ENCODE data around the gene FRY.
"Not testable (repeated sequence)": the region's sequence is repeated elsewhere in the genome, so short reads cannot be mapped to it uniquely, and the experiment has no call there.

Gene FRY

GRCh38 chr13:32031025-32031814, at the start of gene FRY:
Gene FRY, plus strand, starts transcription at chr13:32031774. Its CDS starts 22 bp downstream, at chr13:32031796.
- peak; percentile 52 for DNase-seq
- peak; percentile 77 for ATAC-seq

GRCh38 chr13:31982124-31982523, 49.5 kb upstream of the FRY start:
- no peak for DNase-seq
- ATAC-seq = no peak

DNA sequence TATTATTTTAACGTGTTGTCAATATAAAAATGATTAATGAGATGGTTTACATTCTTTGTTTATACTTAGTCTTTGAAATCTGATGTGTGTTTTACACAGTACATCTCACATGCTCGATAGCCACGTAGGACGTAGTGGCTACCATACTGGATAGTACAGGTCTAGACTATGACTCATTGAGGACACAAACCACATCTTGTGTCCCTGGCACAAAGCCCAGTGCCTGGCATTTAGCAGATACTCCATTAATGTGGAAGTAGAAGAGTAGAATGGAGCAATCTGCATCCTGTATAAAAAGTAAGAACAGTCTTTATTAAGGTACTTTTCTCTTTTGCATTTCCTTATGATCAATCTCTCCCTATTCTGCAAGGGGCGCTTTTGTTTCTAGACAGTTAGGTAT, 49.0 kb upstream of the FRY start:
- DNase-seq (no peak), ATAC-seq (no peak)

- ATAC-seq, DNase-seq: not testable (repeated sequence)
These were observed 47.9 kb upstream of the FRY start for GRCh38 chr13:31983696-31984095.

GRCh38 chr13:31984388-31984787, 47.2 kb upstream of the FRY start:
- not testable (repeated sequence) for DNase-seq, ATAC-seq

DNA sequence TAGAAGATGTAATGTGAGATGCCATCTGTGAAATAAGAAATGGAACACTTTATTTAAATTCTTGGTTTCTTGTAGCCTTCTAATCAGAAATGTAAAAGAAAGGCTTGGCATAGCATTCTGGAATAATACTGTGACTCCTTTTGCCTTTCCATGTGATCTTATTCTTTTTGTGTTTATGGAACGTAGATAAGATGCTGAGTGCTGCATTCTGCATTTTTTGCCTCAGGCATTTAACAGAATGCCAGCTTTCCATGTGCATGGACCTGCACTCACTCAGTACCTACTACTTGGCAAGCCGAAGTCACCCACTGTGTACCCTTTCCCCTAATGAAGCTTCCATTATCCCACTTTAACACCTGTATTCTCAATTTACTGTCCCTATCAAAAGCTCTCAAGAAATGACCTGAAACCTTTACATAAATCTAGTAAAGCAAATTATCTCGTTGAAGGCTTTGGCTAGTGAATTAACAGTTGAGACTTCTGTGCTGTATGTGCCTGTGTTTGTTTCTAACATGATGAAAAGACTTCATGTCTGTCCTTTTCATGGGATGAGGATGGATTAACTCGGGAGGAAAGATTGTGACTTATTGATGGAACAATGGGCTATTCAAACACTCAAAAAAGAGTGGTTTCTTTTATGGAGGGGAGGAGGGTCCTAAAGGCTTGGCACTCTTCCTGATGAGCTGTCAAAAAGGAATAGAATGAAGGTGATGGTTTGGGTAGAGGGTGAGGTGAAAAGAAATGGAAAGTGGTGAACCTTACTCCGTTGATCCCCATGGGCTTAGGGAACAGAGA, 44.7 kb upstream of the FRY start:
- ATAC-seq (no peak), DNase-seq (no peak)

- DNase-seq (no peak), ATAC-seq (no peak)
These were observed 43.9 kb upstream of the FRY start for GRCh38 chr13:31987535-31988170.

DNA sequence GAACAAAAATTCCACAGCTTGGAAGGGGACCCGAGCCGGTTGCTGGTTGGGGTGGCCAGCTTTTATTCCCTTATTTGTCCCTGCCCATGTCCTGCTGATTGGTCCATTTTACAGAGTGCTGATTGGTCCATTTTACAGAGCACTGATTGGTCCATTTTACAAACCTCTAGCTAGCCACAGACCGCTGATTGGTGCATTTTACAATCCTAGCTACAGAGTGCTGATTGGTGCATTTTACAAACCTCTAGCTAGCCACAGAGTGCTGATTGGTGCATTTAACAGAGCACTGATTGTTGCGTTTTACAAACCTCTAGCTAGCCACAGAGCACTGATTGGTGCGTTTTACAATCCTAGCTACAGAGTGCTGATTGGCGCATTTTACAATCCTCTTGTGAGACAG, 37.2 kb upstream of the FRY start:
- not testable (repeated sequence) for ATAC-seq, DNase-seq

DNA sequence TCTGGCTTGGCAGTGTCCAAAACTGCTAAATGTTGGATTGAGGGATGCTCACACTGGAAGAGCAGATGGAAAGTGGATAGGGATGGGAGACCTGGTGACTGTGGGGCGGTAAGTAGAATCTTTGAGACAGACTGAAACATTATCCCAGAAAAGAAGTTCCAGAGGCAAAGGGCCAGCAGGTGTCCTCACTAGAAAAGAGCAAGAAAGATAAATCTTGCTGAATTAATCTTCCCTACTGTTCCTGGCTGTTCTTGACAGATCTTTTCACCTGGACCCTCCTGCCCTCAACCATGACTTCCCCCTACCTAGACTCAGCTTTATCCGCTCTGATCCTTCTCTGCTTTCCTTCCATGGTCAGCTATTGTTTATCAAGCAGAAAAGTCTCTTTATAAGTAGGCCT, 35.0 kb upstream of the FRY start:
- no peak for DNase-seq
- ATAC-seq = no peak

- DNase-seq (no peak), ATAC-seq (no peak)
These were observed 33.9 kb upstream of the FRY start for GRCh38 chr13:31997641-31998040.

DNA sequence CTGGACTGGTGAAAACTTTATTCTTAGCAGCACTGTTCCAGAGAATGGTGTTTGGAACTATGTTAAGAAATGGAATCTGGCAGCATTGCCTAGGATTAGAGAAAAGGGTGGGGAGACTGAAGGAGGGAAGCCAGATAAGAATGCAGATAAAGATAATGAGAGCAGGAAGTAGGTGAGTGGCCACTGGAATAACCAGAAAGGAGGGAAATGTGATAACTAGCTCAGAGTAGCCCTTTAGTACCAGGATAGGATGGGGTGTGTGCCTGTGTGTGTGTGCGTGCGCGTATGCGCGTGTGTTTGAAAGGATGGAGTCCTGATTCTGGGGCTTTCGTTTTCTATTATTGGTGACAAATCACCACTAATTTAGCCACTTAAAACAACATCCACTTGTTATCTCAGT, 33.4 kb upstream of the FRY start:
- ATAC-seq (no peak), DNase-seq (no peak)

DNA sequence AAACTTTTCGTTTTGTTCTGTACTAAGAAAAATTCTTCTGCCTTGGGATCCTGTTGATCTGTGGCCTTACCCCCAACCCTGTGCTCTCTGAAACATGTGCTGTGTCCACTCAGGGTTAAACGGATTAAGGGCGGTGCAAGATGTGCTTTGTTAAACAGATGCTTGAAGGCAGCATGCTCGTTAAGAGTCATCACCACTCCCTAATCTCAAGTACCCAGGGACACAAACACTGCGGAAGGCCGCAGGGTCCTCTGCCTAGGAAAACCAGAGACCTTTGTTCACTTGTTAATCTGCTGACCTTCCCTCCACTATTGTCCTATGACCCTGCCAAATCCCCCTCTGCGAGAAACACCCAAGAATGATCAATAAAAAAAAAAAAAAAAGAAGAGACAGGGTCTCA, 30.8 kb upstream of the FRY start:
- not testable (repeated sequence) for DNase-seq, ATAC-seq

DNA sequence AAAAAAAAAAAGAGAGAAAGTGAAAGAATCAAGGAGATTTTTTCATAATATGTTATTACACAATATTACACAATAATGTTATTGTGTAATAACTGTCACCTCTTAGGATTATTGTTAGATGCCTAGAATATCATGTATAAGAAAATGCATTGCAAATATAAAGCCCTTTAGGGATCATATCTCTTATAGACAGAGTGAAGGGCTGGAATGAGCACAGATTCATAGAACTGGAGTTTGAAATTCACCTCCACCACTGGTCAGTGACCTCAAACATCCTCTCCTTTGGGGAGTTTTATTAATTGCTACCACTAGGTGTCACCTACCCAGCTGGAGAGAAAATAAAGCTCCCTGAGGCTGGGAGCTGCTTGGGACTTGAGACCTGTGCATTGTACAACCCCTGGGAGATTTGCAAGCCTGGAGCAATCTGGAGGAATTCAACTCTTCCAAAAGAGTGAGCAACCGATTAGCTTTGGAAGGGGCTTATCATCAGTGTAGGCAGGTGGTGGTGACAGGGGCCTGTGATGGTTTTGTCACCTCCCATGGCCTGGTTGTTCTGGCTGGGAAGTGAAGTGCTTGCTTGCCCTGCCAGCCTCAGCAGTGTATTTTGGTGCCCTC, 30.3 kb upstream of the FRY start:
- no peak for ATAC-seq
- no peak for DNase-seq

DNA sequence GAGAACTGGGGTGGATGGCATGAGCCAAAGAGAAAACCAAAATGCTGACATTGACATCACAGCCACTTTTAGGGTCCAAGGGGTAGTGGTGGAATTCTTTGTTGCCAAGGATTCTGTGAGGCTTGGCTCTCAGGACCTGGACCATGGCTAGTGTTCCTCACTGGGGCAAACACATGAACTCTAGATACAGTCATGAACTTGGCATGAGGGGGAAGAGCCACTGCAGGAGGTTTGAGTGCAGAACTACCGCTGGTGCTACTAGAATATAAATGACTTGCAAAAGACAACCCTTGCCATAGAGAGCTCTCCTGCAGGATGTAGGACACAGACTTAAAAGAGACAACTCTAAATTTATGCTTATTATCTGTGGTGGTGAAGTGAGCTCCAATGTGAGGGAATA, 29.8 kb upstream of the FRY start:
- ATAC-seq (no peak), DNase-seq (no peak)

DNA sequence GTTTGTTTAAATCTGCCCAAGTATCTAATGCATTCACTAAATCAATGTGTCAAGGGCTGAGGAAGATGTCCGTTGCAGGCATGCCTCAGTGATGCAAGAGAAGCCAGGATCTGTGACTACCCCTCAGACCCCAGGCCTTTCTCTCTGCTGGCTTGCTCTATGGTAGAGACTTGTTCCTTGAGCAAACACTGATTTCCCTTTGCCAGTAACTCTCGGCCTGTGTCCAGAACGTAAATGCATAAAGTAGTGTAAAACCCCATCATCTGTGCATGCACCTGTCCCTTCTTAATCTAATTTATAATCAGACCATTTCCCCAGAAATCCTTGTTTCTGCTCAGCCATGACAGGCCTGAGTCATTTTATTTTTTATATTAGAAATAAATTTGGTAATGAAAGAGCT, 28.7 kb upstream of the FRY start:
- DNase-seq (no peak), ATAC-seq (no peak)

GRCh38 chr13:32007494-32007893, 24.1 kb upstream of the FRY start:
- ATAC-seq = no peak
- no peak for DNase-seq

DNA sequence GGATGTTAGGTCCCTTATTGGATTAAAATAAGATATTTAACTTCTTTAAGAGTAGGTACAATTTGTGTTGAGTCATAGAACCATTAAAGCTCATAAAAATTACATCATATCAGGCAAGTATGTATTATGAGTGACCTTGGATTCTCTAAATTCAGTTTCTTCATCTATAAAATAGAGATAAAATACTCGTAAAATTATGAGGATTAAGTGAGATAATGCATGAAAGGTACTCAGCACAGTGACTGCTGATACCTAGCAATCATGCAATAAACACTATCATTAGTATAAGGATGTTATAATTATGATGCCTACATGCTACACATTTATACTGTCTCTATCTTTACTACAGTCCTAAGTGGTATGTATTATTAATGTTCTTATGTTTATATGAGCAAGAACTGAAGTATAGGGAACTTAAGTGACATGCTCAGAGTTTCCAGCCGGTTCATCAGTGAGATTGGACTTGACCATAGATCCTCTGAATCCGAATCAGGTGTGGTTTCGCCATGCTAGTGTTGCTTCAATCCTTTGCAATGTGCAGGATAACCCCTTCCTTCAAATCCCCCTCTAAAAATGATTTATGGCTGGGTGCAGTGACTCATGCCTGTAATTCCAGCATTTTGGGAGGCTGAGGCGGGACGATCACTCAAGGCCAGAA, 22.9 kb upstream of the FRY start:
- no peak for ATAC-seq
- DNase-seq = no peak

GRCh38 chr13:32009362-32009761, 22.2 kb upstream of the FRY start:
- DNase-seq (no peak), ATAC-seq (no peak)

GRCh38 chr13:32010136-32010535, 21.4 kb upstream of the FRY start:
- DNase-seq (no peak), ATAC-seq (no peak)

DNA sequence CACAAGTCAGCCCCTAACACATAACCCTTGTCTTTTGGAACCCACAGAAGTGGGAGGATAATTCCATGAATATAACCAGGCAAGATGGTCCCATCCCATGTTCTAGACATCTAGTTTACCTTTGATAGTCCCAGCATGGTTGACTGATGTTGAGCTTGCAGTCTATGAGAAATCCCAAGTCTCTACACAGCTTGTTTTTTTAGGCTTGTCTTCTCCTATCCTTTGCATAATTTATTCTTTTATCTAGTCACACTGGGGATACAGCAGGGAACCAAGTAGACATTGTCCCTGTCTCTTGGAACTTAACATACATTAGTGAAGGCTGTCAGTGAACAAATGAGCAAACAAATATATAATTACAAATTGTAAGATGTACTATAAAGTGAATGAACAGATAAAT, 19.6 kb upstream of the FRY start:
- no peak for DNase-seq
- ATAC-seq = no peak

DNA sequence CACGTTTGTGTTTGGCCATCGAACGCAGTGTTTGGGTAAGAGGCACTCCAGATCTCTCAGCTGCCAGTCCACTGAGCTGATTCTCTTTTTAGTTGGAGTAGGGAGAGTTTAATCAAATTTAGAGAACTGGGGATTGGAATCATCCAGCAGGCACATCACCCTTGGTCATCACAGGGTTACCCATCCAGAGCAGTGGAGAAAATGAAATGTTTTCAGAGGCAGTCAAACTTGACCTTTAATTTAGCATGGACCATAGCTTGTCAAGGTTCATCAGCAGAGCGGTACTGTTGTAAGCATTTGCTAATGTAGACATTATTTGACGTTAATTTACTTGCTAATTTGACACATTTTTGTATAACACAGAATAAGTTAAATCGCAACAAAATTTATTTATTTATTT, 18.4 kb upstream of the FRY start:
- ATAC-seq (no peak), DNase-seq (no peak)

GRCh38 chr13:32016119-32016518, 15.5 kb upstream of the FRY start:
- DNase-seq = no peak
- ATAC-seq = no peak

All from stimulated activated naive CD8-positive, alpha-beta T cell treated with anti-CD3 and anti-CD28 coated beads, Interleukin-15, Interleukin-2, amounts not matched to agents 100 U/mL and 50 U/mL, for 24 hours (primary cell).